ENCODE measurements around the gene CAMK4. TPM values are rescaled to one million over a fixed set of nuclear protein-coding genes. Genes with fewer than 3 reads are reported as not detected.

CAMK4 gene
- total and polyA plus RNA-seq, 2 donors (not counting 3 experiments of a cell fraction or from before 2014, with no cell fraction given), result 2.2 to 5.4 TPM

GRCh38 chr5:111197523-111197922 is 26.7 kb upstream of the CAMK4 start:
- Histone ChIP-seq H3K9me3 (replicated peaks; ENCODE audit: control insufficient read depth, insufficient read depth, low read length) (no peaks in the 10 kb centered on the region), H3K4me3 (replicated peaks in 1 of 3; ENCODE audit: insufficient read depth in 1 of 3, low read depth in 1 of 3, low read length in 3 of 3) (no peak overlapping the region), H3K4me2 (ENCODE audit: insufficient read depth, low read length) (no peak overlapping the region), H3K4me1 (ENCODE audit: control insufficient read depth, extremely low read depth, insufficient read depth, low read length) (no peaks in the 10 kb centered on the region), H3K9ac (replicated peaks; ENCODE audit: extremely low read depth, insufficient read depth, low read length) (no peak overlapping the region), H3K27ac (ENCODE audit: insufficient read depth, low read depth, low read length) (no peak overlapping the region), H3K79me2 (ENCODE audit: control insufficient read depth, insufficient read depth, low read length) (no peaks in the 10 kb centered on the region), H4K20me1 (replicated peaks; ENCODE audit: control insufficient read depth, extremely low read depth, insufficient read depth, low read length) (no peaks in the 10 kb centered on the region), H3K27me3 (ENCODE audit: control insufficient read depth in 2 of 2, insufficient read depth in 2 of 2, low read length in 2 of 2) (no peaks in the 10 kb centered on the region), H3K9me1 (replicated peaks; ENCODE audit: control insufficient read depth, extremely low read depth, insufficient read depth, low read length) (no peaks in the 10 kb centered on the region), H3K36me3 (ENCODE audit: control insufficient read depth in 2 of 2, extremely low read depth in 1 of 2, insufficient read depth in 2 of 2, low read length in 2 of 2) (no peaks in the 10 kb centered on the region), H2AFZ (ENCODE audit: low read depth, low read length) (no peak overlapping the region)
- intact Hi-C loops (cut with micrococcal nuclease), result no loop called here
- POLR2A ChIA-PET, result no interaction called here
- CTCF ChIA-PET, result interaction anchor here (0.6 to 1.7 kb wide), 2 partner anchors 15 to 1576 kb away, joined by 3 read pairs; no protein-coding TSS in a partner anchor
- no peak for DNase-seq (ENCODE audit: low read depth, low spot score)
- BruUV-seq (replicated peaks), result no TSS peak
- TF ChIP-seq EZH2 (IDR thresholded peaks at IDR 0.05; ENCODE audit: borderline replicate concordance, low read depth, low read length, severe bottlenecking), result no peak
- no peak for TF ChIP-seq JUN (IDR thresholded peaks at IDR 0.05; ENCODE audit: borderline replicate concordance, insufficient read depth, insufficient read length, low read depth)
- TF ChIP-seq CTCF (IDR thresholded peaks at IDR 0.05; ENCODE audit: extremely low read depth in 1 of 2, insufficient read depth in 1 of 2, low read depth in 1 of 2, low read length in 2 of 2), result no peak
- TF ChIP-seq FOS (IDR thresholded peaks at IDR 0.05; ENCODE audit: borderline replicate concordance, insufficient read depth, low read length), result no peak
- TF ChIP-seq MYC (IDR thresholded peaks at IDR 0.05; ENCODE audit: low read depth, low read length), result no peak
- TF ChIP-seq MAX (IDR thresholded peaks at IDR 0.05; ENCODE audit: insufficient read depth, insufficient read length), result no peak
- no peak for TF ChIP-seq GATA2 (IDR thresholded peaks at IDR 0.05; ENCODE audit: insufficient read depth, insufficient read length, low read depth, low read length)
- TF ChIP-seq POLR2AphosphoS5 (IDR thresholded peaks at IDR 0.05; ENCODE audit: insufficient read depth, low read depth, low read length), result no peak
- TF ChIP-seq POLR2A (IDR thresholded peaks at IDR 0.05; ENCODE audit: low read depth, low read length), result no peak
- dilution Hi-C loops (cut with MboI; ENCODE audit: extremely low pct_ligation_motif_present, low sequenced_read_pairs), result no loop called here
- no peak for FAIRE-seq
